HG03060 (cell line): Measurements from ENCODE around the gene FOCAD.

Experiments
- ATAC-seq: cut with Tn5 transposase; IDR thresholded peaks from one replicate; pipeline ENCODE4 v1.9.1; 2021; ENCODE audit warnings: low read depth, moderate number of reproducible peaks; ENCODE audit not compliant: unreplicated experiment

The FOCAD gene

DNA sequence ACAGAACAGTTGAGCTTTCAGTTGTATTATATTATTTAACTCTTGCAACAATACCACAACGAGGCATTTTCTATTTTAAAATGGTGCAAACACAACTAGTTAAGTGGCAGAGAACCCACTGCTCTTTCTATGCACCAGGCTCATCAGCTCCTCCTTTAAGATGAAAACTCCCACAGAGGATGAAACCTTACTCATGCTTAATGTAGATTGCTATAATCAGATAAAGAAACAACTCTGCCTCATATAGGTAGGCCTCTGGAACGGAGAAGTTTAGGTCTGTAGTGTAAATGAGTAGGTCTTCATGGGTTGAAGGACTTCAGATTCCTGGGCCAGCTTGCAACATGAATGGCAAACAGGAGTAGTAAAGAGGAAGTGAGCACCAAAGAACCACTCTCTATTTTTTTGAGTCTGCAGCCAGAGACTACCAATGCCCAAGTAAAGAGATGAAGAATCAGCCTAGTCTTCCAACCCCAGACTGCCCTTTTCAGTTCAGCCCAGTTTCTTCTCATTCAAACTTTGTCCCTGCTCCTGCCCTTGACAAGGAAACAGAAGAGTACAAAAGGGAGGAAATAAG lies 313.5 kb downstream of the FOCAD start:
- peak; percentile 75 for ATAC-seq

DNA sequence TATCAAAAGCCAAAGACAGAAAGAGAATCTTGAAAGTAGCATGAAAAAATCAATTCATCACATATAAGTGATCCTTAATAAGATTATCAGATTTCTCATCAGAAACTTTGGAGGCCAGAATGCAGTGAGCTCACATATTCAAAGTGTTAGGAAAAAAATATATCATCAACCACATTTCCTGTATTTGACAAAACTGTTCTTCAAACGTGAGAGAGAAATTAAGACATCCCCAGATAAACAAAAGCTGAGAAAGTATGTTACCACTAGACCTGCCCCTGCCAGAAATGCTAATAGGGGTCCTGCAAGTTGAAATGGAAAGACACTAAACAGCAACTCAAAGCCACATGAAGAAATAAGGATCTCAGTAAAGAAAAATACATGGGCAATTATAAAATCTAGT lies 317.5 kb downstream of the FOCAD start:
- ATAC-seq = no peak

DNA sequence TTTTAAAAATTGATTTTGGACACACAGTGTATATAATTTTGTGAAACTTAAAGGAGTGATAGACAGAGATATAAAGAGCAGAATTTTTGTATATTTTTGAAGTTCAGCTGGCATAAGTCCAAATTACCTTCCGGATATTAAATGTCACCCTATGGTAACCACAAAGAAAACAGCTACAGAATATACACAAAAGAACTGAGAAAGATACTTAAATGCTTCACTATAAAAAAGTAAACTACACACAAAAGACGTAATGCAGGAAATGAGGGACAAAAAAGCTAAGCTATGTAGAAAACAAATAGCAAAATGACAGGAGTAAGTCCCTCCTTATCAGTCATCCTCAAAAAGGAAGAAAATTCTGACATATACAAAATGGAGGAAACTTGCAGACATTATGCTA lies 318.0 kb downstream of the FOCAD start:
- ATAC-seq = no peak

DNA sequence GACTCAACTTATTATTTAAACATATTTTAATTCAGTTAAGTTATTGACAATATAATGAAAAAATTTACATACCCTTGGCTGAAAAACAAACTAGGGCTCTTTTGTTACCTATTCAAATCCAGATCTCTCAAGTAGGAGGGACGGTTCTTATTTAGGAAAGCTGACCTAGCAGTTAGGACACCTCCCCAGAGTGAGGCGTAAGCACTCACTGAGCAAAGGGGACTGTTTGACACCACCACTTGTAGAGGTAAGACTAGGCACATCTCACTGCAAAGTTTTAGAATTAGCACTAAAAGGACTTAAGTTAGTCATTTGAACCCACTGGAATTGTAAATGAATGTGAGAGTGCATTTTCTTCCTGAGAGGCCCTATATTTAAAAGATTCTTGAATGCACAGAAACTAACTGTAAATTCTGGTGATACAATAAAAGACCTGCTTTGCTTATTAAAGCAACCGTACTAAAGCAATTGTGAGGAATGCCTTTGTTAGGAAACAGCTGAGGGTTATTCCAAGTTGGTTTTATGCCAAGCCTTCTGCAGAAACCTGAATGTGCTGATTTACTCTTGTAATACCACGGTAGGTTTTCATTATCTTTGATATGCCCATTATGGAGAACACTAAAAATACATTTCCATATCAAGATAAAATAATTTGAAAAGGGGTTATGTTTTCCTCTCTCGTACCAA lies 331.2 kb downstream of the FOCAD start:
- ATAC-seq = no peak

DNA sequence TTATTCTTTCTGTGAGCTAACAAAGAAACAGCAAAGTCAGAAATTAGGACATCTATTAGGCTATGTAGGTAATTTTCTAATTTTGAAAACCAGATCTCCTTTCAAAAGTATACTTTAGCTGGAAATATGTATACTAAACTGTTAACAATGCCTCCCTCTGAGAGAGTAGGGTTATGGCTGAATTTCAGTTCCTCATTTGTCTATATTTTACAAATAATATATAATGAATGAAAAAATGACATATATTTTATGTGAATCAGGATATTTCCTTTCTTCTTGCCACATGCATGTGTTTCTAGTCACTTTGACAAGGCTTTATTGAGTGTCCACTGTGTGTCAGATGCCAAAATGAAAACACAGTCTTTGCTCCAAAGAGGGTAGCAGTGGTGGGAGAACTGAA lies 331.9 kb downstream of the FOCAD start:
- no peak for ATAC-seq

DNA sequence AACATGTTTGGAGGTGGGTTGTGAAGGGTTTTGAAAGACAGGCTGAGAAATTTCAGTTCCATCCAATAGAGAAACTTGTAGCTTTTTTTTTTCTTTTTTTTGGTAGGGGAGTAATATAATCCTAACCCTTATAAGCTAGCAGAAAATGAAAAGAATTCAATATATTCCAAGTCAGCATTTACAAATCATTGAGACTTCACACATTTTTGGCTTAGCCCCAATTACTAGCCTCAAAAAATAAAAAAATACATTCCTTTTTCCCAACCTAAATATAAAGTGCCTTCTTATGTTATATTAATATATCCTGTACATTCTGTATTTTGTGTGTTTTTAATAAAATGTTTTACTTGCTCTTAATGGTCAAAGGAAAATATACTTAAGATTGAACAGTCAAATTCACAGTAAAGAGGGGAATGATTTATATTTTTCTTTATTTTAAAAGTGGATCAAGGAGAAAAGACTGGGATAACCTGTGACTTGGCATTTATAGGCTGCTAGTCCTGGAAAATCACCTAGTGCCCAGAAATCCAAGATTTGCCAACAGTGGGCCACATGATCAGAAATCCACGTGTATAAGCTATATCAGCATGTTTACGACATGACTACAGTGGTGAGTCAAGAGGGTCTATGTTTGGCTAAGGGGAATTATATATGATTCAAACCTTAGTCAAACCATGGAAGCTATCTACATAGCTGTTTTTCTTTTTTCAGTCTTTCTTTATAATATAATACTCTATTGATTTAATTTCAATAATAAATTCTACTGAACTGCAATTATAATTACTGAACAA lies 332.8 kb downstream of the FOCAD start:
- no peak for ATAC-seq

DNA sequence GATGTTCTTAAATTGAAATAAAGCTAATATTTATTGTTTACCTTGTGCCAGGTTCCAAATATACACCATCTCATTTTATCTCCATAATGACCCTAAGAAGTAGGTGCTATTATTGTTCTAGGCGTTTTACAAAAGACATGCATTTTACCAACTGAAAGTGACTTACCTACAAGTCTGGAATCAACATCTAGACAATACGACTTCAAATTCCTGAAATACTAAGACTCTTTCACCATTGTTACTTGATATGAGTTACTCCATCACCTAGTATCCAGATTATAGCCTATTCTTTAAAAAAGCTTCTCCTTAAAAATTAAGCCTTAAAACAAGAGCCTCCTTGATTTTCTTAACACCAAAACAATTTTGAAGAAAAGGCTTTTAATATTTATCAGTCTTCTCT lies 334.1 kb downstream of the FOCAD start:
- ATAC-seq = no peak

DNA sequence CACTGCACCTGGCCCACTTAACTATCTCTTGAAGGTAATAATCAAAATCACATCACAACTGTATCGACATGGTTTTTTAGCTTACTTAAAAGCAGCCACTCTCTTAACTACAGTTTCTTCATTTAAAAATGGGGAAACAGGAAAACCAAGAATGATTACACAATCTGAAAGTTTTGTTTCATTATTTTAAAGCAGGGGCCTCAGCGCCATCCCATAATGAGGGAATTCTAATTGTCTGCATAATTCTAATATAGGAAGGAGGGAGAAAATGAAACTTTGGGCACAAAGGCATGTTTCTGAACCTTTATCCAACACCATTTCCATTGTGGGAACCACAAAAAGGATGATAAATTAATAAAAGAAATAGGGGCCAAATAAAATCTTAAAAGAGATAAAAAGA lies 339.8 kb downstream of the FOCAD start:
- no peak for ATAC-seq

DNA sequence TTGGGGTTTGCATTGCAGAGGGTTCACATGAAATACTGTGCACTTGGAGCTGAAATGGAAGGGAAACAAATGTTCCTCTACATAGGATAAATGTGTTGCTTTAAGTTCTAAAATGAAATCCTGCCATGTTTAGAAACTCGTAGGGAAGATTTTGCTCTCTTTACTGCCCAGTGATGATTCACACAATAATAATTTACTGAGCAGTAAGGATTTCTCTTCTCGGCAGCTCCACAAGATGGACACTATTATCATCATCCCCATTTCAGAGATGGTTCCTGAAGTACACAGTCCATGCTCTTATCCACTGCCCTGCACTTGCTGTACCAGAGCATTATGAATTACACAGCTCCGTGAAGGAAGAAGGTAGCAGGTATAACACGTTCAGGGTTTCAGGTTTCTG lies 343.2 kb downstream of the FOCAD start:
- ATAC-seq = no peak

DNA sequence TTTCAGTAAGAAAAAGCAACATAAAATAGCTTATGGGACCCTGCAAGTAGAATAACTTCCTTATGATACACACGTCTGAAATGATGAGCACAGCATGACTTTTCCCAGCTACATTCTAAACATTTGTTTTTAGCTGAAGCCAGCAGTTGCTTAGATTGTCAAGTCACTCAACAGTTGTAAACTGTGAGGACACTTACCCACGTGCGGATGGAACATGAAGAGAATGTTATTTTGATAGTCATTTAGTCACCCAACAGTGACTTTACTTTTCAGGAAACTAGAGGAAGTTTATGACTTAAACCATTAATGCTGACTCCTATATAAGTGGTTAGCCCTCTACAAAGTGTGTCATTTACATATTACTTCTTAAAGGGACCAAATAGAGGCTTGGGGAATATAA lies 344.4 kb downstream of the FOCAD start:
- no peak for ATAC-seq

DNA sequence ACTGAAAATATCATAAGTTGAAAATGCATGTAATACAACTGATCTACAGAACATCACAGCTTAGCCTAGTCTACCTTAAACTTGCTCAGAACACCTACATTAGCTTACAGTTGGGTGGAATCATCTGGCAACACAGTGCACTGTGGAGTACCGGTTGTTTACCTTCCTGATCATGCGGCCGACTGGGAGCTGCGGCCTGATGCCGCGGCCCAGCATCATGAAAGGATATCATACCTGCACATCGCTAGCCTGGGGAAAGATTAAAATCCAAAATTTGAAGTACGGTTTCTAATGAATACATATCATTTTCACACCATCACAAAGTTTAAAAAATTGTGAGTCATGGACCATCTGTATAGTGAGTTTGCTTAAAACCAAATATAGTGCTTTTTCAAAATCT lies 345.6 kb downstream of the FOCAD start:
- ATAC-seq = no peak

DNA sequence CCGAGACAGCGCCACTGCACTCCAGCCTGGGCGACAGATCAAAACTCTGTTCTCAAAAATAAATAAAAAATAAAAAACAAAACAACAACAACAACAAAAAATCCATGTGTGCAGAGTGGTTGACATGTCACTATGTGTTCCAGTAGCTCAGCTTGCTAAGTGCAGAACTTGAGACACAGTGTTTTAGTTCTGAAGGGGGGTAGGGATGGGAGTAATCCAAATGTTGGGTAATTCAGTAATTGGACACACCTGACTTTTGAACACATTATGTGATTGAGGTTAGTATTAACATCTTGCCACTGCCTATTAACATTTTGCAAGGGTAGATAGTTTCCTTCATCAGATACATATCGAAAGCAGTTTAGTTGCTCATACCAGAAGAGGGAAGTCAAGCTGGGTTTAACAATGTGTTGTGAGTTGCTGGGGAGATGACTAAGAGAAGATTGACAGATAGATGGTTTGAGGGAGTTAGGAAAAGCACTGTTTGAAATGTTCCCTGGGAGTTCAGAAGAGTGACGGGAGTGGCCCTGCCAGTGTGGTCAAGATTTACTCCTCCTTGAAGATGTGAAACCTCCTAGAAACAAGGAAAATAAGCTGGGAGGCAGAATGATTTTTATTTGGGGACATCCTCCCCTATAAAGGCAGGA lies 346.5 kb downstream of the FOCAD start:
- peak; percentile 81 for ATAC-seq

DNA sequence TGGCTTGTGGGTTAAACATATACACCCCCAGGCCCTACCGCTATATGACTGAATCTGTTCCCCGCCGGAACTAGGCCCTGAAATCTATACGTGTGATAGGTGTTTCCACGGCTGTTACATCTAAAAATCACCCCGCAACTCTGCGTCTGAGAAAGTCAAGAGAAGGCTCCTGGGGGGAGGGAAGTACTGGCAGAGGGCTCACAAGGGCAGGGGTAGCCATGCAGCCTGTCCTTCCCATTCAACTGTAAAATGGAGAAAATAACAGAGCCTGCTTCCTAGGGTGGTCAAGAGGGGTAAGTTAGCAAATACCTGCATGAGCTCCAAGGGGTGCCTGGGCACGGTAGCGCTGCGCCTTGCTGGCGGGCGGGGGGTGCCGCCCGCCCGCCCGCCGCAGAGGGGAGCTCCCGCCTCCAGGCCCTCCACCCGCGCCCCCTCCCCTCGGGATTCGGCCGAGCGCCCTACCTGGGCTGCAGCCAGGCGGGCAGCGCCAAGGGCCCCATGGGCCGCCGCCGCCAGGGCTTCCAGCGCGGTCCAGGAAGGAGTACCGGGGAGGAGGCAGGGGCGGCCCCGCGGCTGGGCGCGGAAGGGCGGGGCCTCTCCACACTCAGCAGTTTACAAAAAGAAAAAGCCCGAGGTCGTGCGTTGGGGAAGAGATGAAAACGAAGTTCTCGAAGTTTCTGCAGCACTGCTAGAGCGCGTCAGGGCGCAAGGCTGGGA lies 347.2 kb downstream of the FOCAD start, which contains the start of gene HACD4:
HACD4 (minus strand) TSS at position 550 of the 717 bp plus-strand sequence; CDS start at position 500, 50 bp downstream.
- ATAC-seq = peak; percentile 43

DNA sequence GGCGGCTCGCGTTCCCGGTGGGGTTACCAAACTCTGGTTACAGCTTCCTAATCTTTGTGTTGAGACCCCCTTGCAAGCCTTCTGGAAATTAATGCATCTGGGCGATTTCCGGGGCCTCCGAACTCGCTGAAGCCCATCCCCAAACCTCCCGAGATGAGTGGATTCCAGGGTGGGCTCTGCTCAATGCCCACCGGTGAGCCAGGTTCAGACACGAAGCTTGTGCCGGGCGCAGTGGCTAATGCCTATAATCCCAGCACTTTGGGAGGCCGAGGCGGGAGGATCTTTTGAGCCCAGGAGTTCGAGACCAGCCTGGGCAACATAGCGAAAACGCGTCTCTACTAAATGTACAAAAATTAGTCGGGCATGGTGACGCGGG lies 347.7 kb downstream of the FOCAD start:
- ATAC-seq = no peak

DNA sequence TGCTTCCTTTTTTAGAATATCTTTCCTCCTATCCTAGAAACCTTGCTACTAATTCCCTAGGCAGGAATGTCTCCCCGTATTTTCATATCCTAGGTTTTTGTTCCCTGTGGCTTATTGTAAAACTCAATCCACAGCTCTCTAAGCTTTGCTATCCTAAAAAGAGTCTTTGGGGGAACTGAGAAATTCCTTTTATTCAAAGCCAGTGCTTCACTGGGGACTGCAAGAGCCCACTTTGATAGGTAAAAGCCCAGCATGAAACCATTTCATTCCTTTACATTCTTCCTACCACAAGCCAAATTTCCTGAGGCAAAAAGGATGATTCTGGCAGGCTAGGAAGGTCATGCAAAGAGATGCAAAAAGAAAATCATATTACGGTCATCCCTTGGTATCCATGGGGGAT lies 353.2 kb downstream of the FOCAD start:
- ATAC-seq = no peak

DNA sequence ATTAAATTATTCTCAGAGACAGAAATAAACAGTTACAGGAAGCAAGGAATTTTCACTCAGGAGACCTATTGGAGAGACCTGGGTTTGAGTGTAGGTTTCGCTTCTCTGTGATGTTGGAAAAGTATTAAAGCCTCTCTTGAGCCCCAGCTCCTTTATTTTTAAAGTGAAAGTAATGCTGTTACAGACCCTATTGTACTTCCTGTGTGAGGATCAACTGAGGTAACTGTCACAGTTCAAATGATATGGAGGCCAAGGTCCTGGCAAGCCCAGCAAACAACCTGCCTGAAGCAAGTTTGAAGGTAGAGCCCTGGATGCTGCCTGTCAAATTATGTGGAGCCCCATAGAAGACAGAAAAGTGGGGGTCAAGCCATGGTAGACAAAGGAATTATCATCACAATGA lies 355.2 kb downstream of the FOCAD start:
- ATAC-seq = no peak

DNA sequence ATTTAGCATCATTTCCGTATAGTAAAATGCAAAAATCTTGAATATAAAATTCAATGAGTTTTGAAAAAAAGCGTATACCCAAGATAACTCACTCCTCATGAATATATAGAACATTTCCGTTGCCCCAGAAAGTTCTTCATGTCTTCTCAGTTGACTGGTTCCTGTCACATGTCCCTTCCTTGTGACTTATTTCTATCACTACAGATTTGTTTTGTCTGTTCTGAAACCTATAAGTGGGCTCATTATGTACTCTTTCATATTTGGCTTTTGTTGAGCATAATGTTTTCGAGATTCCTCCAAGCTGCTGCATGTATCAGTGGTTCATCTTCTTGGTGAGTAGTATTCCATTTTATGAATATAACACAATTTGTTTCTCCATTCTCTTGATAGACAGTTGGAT lies 358.4 kb downstream of the FOCAD start:
- ATAC-seq = no peak

DNA sequence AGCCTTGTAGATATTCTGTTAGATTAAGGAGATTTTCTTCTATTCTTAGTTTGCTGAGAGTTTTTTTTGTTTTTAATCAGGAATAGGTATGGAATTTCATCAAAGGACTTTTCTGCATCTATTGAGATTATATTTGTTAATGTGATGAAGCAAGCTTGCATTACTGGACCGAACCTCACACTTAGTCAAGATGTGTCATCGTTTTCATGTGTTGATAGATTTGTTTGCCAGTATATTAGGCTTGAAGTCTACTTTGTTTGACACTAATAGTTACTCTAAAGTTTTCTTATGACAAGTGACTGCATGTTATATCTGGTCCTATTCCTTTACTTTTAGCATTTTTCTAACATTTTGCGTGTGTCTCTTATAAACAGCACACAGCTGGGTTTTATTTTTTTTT lies 359.8 kb downstream of the FOCAD start:
- no peak for ATAC-seq
